Ascending aorta (tissue), 2 donors: ENCODE data around the gene PARD3B. TPM values are rescaled to one million over a fixed set of nuclear protein-coding genes. Genes with fewer than 3 reads are reported as not detected.

Experiments used
- DNase-seq, 2 donors: peaks; one replicate each; pipeline ENCODE4 v3.0.0-alpha.2; 2019; ENCODE audit warnings: low spot score in 2 of 2
- H3K27ac ChIP-seq, 2 donors: fragments of 200-600 bp; sonication (generic); one replicate each; pipeline ENCODE4 v1.5.1; 2016 to 2017; ENCODE audit warnings: mild to moderate bottlenecking in 1 of 2
- H3K27me3 ChIP-seq: fragments of 200-600 bp; sonication (generic); one replicate; pipeline ENCODE4 v1.5.1; 2017
- H3K36me3 ChIP-seq, 2 donors: fragments of 200-600 bp; sonication (generic); one replicate each; pipeline ENCODE4 v1.5.1; 2016
- H3K4me1 ChIP-seq, 2 donors: fragments of 200-600 bp; sonication (generic); one replicate each; pipeline ENCODE4 v1.5.1; 2016 to 2017; ENCODE audit warnings: mild to moderate bottlenecking in 1 of 2
- H3K4me3 ChIP-seq, 2 donors: fragments of 200-600 bp; sonication (generic); one replicate each; pipeline ENCODE4 v1.5.1; 2016 to 2017; ENCODE audit warnings: mild to moderate bottlenecking in 1 of 2
- H3K9me3 ChIP-seq, 2 donors: fragments of 200-600 bp; sonication (generic); one replicate each; pipeline ENCODE4 v1.5.1; 2016
- intact Hi-C: fragments of 100-400 bp; cut with DNase I; formaldehyde crosslinking; loops from one replicate; pipeline ENCODE4 v1.15.1; 2023
- total RNA-seq: library from RNA; depleted of rRNA; stranded (reverse); fragments of >200 nt; gene quantifications from one replicate; pipeline ENCODE4 v1.1.0, GENCODE V29; 2016
- TF ChIP-seq, protein P1 (sequence below), 3 experiments: fragments of 200-600 bp in 2 of 3; fragments of 450-650 bp in 1 of 3; sonication (generic) in 2 of 3; IDR thresholded peaks; one replicate each; pipeline ENCODE4 v1.5.1; 2016 to 2019; ENCODE audit warnings: antibody characterized with exemption in 3 of 3, mild to moderate bottlenecking in 1 of 3, moderate library complexity in 1 of 3

PARD3B gene
- total RNA-seq, 1 donor from 2014 or later, result 9.5 TPM

DNA sequence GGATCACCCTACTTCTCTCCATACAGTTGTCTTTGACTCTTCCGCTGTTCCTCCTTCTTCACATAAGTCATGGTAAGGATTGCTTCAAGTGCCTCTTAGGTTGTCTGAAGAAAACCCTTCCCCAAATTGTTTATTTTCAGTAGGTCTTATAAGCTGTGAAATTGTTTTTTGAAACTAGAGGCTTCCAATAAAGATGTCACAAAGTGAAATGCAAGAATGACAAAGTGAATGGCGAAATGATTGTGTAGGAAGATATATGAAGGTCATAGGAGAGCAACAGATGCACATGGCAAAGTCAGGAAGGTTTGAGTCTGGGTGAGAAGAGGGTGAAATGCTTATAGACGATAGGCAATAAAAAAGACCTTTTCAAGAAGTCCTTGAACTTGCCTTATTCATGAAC lies 548.8 kb downstream of the PARD3B start:
- intact Hi-C loops, result no loop called here
- Histone ChIP-seq H3K36me3 (no peaks in the 10 kb centered on the region), H3K9me3 (no peaks in the 10 kb centered on the region), H3K27ac (no peak overlapping the region), H3K4me3 (no peak overlapping the region), H3K27me3 (no peaks in the 10 kb centered on the region), H3K4me1 (no peaks in the 10 kb centered on the region)
- TF ChIP-seq, protein P1, sequence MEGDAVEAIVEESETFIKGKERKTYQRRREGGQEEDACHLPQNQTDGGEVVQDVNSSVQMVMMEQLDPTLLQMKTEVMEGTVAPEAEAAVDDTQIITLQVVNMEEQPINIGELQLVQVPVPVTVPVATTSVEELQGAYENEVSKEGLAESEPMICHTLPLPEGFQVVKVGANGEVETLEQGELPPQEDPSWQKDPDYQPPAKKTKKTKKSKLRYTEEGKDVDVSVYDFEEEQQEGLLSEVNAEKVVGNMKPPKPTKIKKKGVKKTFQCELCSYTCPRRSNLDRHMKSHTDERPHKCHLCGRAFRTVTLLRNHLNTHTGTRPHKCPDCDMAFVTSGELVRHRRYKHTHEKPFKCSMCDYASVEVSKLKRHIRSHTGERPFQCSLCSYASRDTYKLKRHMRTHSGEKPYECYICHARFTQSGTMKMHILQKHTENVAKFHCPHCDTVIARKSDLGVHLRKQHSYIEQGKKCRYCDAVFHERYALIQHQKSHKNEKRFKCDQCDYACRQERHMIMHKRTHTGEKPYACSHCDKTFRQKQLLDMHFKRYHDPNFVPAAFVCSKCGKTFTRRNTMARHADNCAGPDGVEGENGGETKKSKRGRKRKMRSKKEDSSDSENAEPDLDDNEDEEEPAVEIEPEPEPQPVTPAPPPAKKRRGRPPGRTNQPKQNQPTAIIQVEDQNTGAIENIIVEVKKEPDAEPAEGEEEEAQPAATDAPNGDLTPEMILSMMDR (IDR thresholded peaks at IDR 0.05), result no peak
- no peak for DNase-seq

DNA sequence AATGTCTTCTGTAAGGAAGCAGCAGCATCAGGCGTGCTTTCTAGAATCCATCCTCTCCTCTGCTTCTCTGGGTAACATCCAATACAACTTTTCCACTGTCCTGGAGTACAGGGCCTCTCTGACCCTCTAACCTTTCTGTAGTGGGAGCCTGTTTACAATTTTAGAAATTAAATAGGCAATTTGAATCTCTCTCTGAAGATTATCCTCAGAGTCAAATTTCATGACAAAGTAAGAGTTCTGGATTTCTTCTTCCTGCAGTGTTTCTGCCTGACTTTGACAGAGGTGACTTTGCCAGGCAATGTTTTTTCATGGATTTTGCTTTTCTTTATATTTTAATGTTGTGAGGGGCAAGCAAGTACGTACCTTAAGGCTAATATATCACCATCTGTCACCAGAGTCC lies 558.4 kb downstream of the PARD3B start:
- TF ChIP-seq, protein P1 (IDR thresholded peaks at IDR 0.05), result no peak
- DNase-seq, result no peak
- Histone ChIP-seq H3K36me3 (no peaks in the 10 kb centered on the region), H3K27ac (no peak overlapping the region), H3K4me3 (no peak overlapping the region), H3K4me1 (no peaks in the 10 kb centered on the region), H3K9me3 (no peaks in the 10 kb centered on the region), H3K27me3 (no peaks in the 10 kb centered on the region)
- intact Hi-C loops, result no loop called here

DNA sequence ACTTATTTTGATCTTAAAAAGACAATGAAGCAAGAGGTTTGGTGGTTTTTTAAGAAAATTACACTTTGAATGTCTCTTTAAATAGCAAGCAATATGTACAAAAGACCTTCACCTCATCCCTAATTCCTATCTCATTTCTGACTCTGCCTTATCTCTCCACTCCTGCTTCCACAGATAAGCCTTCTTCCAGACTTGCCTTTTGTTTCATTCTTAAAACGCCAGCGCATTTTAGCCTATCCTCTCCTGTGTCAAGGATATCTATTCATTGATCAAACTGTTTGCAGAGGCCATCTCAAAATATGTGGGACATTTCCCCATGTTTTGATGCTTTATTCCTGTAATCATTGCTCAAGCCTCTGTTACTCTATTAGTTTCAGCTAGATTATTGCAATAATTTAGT lies 562.5 kb downstream of the PARD3B start:
- Histone ChIP-seq H3K4me1 (no peaks in the 10 kb centered on the region), H3K27ac (no peak overlapping the region), H3K4me3 (no peak overlapping the region), H3K36me3 (no peaks in the 10 kb centered on the region), H3K27me3 (no peaks in the 10 kb centered on the region), H3K9me3 (no peaks in the 10 kb centered on the region)
- DNase-seq, result no peak
- intact Hi-C loops, result no loop called here
- TF ChIP-seq, protein P1 (IDR thresholded peaks at IDR 0.05), result no peak

DNA sequence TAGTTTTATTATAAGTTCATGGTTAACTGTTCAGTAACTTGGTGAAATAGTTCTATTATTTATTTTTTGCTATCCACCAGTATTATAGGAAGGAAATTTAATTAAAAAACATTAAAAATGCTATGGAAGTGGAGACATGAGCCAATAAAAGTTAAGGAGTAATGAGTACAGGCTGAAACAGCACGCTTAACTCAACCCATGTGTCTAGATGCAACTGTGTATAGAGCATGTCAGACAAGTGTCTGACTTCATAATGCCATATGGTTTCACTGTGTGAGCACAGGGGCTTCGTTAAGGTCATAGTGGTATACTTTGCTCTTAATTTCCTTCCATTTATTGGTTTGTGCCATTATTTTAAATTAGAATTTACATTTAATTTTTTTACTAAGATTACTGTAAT lies 570.2 kb downstream of the PARD3B start:
- no peak for DNase-seq
- TF ChIP-seq, protein P1 (IDR thresholded peaks at IDR 0.05), result no peak
- Histone ChIP-seq H3K27ac (no peak overlapping the region), H3K9me3 (no peaks in the 10 kb centered on the region), H3K4me1 (no peaks in the 10 kb centered on the region), H3K4me3 (no peak overlapping the region), H3K36me3 (no peaks in the 10 kb centered on the region), H3K27me3 (no peaks in the 10 kb centered on the region)
- intact Hi-C loops, result no loop called here

- DNase-seq, result no peak
- Histone ChIP-seq H3K36me3 (no peaks in the 10 kb centered on the region), H3K27me3 (no peaks in the 10 kb centered on the region), H3K4me3 (no peak overlapping the region), H3K4me1 (no peaks in the 10 kb centered on the region), H3K27ac (no peak overlapping the region), H3K9me3 (no peaks in the 10 kb centered on the region)
- intact Hi-C loops, result no loop called here
- TF ChIP-seq, protein P1 (IDR thresholded peaks at IDR 0.05), result no peak
These were observed 571.9 kb downstream of the PARD3B start for GRCh38 chr2:205117125-205117524.

- no peaks in the 10 kb centered on the region for H3K27me3 ChIP-seq
- no peaks in the 10 kb centered on the region for H3K4me1 ChIP-seq
- H3K4me3 ChIP-seq, result no peak overlapping the region
- H3K9me3 ChIP-seq, result no peaks in the 10 kb centered on the region
- no peaks in the 10 kb centered on the region for H3K36me3 ChIP-seq
- H3K27ac ChIP-seq, result no peak overlapping the region
- no peak for DNase-seq
- intact Hi-C loops, result no loop called here
- TF ChIP-seq, protein P1 (IDR thresholded peaks at IDR 0.05), result no peak
These were observed 573.9 kb downstream of the PARD3B start for GRCh38 chr2:205119136-205119535.
